GM19438 (cell line): ENCODE measurements around the gene CARNS1.

Experiments
- ATAC-seq: cut with Tn5 transposase; IDR thresholded peaks from one replicate; pipeline ENCODE4 v1.9.1; 2021; ENCODE audit warnings: low read depth; ENCODE audit not compliant: unreplicated experiment

CARNS1 gene, protein sequence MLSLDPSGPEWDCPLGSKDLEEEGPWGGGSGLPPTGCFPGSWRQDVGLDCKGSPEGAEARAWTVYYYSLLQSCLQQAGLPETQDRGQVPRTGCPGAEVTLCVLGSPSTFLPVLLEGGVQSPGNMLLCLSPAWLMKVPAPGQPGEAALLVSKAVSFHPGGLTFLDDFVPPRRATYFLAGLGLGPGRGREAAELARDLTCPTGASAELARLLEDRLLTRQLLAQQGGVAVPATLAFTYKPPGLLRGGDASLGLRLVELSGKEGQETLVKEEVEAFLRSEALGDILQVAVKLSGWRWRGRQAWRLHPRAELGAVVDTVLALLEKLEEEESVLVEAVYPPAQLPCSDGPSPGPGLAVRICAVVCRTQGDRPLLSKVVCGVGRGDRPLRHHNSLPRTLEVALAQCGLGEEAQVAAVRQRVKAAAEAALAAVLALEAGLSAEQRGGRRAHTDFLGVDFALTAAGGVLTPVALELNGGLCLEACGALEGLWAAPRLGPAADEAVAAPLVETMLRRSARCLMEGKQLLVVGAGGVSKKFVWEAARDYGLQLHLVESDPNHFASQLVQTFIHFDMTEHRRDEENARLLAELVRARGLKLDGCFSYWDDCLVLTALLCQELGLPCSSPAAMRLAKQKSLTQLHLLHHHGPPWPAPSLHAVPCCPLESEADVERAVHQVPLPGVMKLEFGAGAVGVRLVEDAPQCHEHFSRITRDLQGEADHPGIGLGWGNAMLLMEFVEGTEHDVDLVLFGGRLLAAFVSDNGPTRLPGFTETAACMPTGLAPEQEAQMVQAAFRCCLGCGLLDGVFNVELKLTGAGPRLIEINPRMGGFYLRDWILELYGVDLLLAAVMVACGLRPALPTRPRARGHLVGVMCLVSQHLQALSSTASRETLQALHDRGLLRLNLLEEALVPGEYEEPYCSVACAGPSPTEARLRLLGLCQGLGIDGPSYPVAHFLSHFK

GRCh38 chr11:67415501-67416304 is at the start of gene CARNS1:
Gene CARNS1, plus strand, starts transcription at chr11:67415678. Its CDS starts 522 bp downstream, at chr11:67416200.
- ATAC-seq = no peak

DNA sequence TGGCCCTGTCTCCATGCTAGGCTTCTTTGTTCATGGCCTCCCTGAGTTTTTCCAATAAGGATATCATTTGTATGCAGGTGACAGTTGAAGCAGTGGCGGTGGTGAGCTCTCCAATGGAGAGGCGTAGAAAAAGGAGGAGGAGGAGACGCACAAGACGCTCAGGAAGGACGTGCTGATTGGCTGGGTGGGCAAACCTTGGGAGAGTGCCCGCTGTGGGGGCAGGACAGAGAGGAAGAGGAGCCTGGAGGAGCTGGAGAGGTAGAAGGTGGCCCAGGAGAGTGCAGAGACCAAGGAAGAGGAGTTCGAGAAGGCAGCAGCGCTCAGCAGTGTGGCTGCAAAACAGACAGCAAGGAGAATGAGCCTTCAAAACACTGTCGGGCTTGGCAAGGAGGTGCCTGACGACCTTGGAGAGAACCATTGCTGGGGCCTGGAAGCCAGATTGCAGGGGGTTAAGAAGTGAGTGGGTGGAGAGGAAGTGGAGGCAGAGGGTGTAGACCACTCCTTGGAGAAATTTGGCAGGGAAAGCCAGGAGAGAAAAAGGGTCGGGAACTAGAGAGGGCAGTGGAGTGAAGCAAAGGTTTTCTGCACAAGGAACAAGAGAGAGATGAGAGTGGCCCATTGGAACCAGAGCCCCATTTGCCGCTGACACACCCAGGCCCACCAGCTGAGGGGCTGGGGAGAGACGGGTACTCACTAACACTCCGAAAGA is 49.6 kb upstream of the CARNS1 start:
- no peak for ATAC-seq

DNA sequence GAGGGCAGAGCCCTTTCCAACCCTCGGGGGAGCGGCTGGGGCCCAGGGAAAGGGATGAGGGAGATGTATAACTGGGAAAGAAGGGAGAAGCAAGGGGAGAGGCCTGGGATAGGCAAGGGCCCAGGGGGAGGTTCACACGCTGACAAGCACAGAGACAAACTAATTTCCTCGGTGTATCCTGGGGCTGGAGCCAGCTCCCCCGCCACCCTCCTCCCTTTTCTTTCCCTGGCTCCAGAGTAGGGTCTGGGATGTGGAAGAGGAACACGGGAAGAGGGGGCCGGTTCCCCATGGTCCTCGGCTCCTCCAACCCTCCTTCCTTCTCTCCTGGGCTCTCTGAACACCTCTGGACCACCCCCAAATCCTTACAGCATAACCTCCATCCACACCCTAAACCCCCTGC is 48.9 kb upstream of the CARNS1 start:
- ATAC-seq = no peak

DNA sequence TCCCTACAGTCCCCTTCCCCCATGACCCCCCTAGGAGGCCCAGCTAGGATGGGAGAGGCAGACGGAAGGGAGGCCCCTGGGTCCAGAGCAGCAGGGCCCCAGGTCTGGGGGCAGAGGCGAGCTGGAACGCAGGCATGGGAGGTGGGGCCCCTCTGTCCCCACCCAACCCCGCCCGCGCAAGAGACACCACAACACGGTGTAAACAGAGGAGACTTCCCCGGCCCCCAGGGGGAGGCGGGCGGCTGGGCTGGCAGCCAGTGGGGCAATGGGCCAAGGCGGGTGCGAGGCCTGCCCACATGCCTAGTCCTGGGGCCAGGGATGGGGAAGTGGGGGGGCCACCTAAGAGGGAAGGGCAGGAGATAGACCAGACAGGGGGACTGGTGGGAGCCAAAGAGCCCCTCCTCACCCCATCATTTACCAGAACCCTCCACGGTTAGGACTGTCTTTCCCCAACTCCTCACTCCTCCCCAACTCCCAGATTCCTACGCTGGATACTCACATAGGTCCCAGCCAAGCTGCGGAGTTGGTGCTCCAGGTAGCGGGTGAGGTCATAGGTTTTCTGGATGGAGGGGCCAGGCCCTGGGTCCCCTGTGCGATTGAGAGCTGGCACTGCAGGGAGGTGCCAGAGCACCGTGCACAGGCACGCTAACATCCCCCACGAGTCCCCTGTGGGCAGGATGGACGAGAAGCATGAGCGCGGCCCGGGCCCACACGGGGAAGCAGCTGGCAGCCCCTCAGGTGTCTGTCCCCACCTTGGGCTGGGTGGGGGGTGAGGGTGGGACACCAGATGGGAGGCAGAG is 48.3 kb upstream of the CARNS1 start:
- no peak for ATAC-seq

GRCh38 chr11:67367761-67368227 is 47.7 kb upstream of the CARNS1 start:
- ATAC-seq = no peak

- ATAC-seq = no peak
Observed at GRCh38 chr11:67368621-67369020, 46.9 kb upstream of the CARNS1 start.

- no peak for ATAC-seq
Observed at GRCh38 chr11:67369275-67369674, 46.2 kb upstream of the CARNS1 start.

- no peak for ATAC-seq
Observed at GRCh38 chr11:67369801-67370284, 45.6 kb upstream of the CARNS1 start.

DNA sequence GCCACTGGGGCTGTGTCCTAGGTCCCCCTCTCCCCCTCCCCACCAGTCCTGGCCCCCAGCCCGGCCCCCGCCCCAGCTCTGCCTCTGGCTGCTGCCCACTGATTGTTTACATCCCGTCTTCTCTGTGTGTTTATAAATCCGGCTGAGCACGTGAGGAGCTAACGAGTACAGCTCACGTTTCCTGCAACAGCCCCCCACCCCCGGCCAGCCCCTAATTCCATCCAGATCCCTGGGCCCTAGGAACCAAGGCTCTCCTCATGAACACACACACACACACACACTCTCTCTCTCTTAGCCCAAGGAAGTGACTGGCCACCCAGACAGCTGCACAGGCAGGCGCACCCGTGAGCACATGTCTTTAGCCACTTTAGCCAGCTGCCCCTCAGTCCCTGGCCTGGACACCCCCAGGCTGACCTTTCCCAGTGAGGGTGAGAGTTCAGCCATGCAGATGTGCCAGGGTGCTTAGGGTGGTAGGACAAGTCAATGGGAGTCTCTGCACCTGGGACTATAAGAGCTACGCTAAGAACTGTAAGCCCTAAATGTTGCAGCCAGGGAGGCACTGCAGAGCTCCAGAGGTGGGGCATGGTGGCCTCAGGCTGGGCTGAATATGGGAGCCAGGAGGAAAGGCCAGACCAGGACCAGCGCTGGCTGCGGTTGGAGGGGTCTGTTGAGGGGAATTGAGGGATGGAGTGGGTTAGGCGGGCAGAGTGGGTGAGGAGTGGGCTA is 45.0 kb upstream of the CARNS1 start:
- no peak for ATAC-seq

DNA sequence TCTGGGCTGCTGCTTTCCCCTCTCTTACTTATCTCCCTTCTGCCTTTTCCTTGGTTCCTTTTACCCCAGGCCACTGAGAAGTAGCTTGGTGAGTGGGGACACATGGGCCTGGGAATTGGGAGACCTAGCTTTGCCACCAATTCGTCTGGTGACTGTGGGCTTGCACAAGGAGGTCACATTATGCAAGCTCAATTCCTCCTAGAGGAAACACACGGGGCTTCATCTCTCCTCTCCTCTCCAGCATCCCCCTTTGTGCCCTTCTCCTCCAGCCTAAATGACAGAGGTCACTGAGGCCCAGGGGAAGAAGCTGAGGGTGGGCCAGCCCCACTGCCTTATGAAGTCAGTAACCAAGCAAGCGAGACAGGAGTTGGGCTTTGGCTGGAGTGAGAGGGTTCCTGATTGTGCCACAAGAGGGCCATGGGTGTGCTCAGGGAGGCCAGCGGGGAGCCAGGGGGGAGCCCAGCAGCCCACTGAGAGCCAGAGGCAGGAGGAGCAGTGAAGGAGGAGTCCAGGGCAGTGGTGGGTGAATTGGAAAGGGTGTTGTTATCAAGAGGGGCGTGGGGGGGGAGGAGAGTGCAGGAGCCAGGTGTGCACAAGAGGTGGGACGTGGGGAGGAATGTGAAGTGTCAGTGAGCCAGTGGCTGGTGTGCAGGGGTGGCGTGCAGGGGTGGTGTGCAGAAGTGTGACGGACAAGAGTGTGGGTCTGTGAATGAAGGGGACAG is 44.1 kb upstream of the CARNS1 start:
- no peak for ATAC-seq

GRCh38 chr11:67371911-67372320 is 43.6 kb upstream of the CARNS1 start:
- no peak for ATAC-seq

DNA sequence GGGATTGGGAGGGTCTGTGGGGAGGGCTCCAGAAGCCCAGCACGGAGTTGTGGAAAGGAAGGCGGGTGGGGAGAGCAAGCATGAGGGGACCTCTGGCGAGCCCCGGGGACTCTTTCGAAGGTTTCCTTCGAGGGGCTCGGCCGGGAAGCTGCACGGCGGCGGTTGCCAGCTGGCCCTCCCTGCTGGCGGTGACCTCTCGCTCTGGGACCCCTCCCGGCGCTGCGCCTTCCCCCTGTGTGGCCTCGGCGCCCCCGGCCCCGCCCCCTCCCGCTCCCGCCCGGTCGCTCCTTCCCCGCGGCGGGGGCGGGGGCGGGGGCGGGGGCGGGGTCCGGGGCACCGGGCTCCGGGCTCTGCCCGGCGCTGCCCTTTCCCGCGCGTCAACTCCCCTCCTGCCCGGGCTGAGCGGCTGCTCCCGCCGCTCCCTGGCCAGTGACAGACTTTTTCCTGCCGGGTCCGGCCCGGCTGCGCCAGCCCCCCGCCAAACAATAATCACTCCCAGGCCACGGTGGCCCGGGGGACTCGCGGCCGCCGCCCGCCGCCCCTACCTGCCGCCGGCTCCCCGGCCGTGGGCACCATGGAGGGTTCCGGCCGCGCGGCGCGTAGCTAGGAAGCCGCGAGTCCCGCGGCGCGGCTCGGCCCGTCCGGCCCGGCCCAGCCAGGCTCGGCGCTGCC is 43.0 kb upstream of the CARNS1 start:
- ATAC-seq = no peak

- no peak for ATAC-seq
Observed at GRCh38 chr11:67372993-67373647, 42.4 kb upstream of the CARNS1 start, which contains the start of gene CLCF1. Gene CLCF1, minus strand, starts transcription at chr11:67373598. Its CDS starts 59 bp downstream, at chr11:67373539.

GRCh38 chr11:67373648-67374570 is 41.6 kb upstream of the CARNS1 start:
- ATAC-seq = no peak

DNA sequence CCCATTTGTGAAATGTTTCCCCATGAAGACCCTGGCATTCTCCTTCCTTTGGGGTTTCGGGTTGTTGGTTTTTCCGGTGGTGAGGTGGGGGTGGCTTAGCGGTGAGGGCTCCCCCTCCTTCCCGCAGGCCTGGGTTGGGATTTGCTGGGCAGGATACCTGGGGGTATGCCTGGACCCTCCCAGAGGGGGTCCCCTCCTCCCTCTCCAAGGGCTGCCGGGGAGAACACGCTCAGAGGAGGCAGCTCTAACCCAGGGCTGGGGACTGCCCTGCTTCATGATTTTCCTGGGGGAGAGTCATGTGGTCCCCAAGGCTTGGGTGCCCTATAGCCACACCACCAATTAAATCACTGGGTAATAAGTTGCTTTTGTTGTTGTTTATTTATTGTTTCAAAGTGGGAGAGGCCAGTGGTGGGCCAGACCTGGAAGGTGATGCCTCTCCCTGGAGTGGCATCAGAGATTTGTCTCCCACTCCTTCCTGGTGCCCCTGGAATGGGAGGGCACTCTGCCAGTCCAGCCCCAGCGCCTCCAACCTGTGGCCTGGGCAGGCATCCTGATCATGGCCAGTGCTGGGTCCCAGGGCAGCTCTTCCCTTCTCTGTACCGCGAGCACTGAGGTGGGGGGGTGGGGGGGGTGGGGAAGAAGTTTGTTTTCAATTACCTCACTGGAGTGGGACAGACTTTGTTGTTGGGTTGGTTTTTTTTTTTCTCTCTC is 40.8 kb upstream of the CARNS1 start:
- no peak for ATAC-seq
